ENCODE measurements around the gene NINJ2. TPM values are rescaled to one million over a fixed set of nuclear protein-coding genes. Genes with fewer than 3 reads are reported as not detected.

NINJ2 gene
- total RNA-seq, 4 donors from 2014 or later = 7.6 to 20.9 (median 12.6) TPM

- DNase-seq (ENCODE audit: low spot score in 2 of 2) = no peak
- Histone ChIP-seq H3K36me3 (no peaks in the 10 kb centered on the region), H3K9me3 (no peaks in the 10 kb centered on the region), H3K27me3 (peaks cover 15% of the 10 kb centered on the region), H3K4me3 (no peak overlapping the region), H3K4me1 (peaks cover 35% of the 10 kb centered on the region), H3K27ac (no peak overlapping the region)
- TF ChIP-seq EP300 (IDR thresholded peaks at IDR 0.05) = no peak
- no peak for TF ChIP-seq POLR2AphosphoS5 (IDR thresholded peaks at IDR 0.05)
- no peak for TF ChIP-seq POLR2A (IDR thresholded peaks at IDR 0.05)
- no peak for TF ChIP-seq CTCF (IDR thresholded peaks at IDR 0.05)
- 74% methylated on average over 13 of the region's 13 CpGs for WGBS
Measured at GRCh38 chr12:547883-548470, 115.3 kb downstream of the NINJ2 start.

- peaks cover 32% of the 10 kb centered on the region for H3K4me1 ChIP-seq
- H3K9me3 ChIP-seq = no peaks in the 10 kb centered on the region
- no peaks in the 10 kb centered on the region for H3K36me3 ChIP-seq
- H3K27me3 ChIP-seq = peaks cover 15% of the 10 kb centered on the region
- H3K4me3 ChIP-seq = no peak overlapping the region
- no peak for DNase-seq (ENCODE audit: low spot score in 2 of 2)
- no peak overlapping the region for H3K27ac ChIP-seq
- WGBS = 18% methylated on average over 34 of the region's 44 CpGs
- TF ChIP-seq CTCF (IDR thresholded peaks at IDR 0.05) (peak; percentile 94 to 98), EP300 (IDR thresholded peaks at IDR 0.05) (no peak)
Measured at GRCh38 chr12:546920-547845, 116.1 kb downstream of the NINJ2 start.

GRCh38 chr12:546265-546919, 116.9 kb downstream of the NINJ2 start:
- Histone ChIP-seq H3K27me3 (peaks cover 15% of the 10 kb centered on the region), H3K4me1 (peaks cover 31% of the 10 kb centered on the region), H3K36me3 (no peaks in the 10 kb centered on the region), H3K9me3 (no peaks in the 10 kb centered on the region), H3K4me3 (no peak overlapping the region), H3K27ac (no peak overlapping the region)
- no peak for DNase-seq (ENCODE audit: low spot score in 2 of 2)
- 82% methylated on average over 38 of the region's 41 CpGs for WGBS
- TF ChIP-seq EP300 (IDR thresholded peaks at IDR 0.05) (no peak), POLR2A (IDR thresholded peaks at IDR 0.05) (no peak), POLR2AphosphoS5 (IDR thresholded peaks at IDR 0.05) (no peak), CTCF (IDR thresholded peaks at IDR 0.05) (no peak)

- Histone ChIP-seq H3K9me3 (no peaks in the 10 kb centered on the region), H3K4me1 (peaks cover 32% of the 10 kb centered on the region), H3K27ac (no peak overlapping the region), H3K27me3 (peaks cover 15% of the 10 kb centered on the region), H3K4me3 (no peak overlapping the region), H3K36me3 (no peaks in the 10 kb centered on the region)
- TF ChIP-seq EP300 (IDR thresholded peaks at IDR 0.05) = no peak
- WGBS = 78% methylated on average over 6 of the region's 6 CpGs
- no peak for DNase-seq (ENCODE audit: low spot score in 2 of 2)
Measured at GRCh38 chr12:545835-546234, 117.4 kb downstream of the NINJ2 start.

- no peak for DNase-seq (ENCODE audit: low spot score in 2 of 2)
- Histone ChIP-seq H3K9me3 (no peaks in the 10 kb centered on the region), H3K27ac (no peak overlapping the region), H3K4me1 (peaks cover 39% of the 10 kb centered on the region), H3K36me3 (no peaks in the 10 kb centered on the region), H3K27me3 (peaks cover 15% of the 10 kb centered on the region), H3K4me3 (no peak overlapping the region)
- 83% methylated on average over 9 of the region's 9 CpGs for WGBS
- TF ChIP-seq EP300 (IDR thresholded peaks at IDR 0.05) (no peak), CTCF (IDR thresholded peaks at IDR 0.05) (no peak), POLR2A (IDR thresholded peaks at IDR 0.05) (no peak), POLR2AphosphoS5 (IDR thresholded peaks at IDR 0.05) (no peak)
Measured at GRCh38 chr12:544941-545635, 118.2 kb downstream of the NINJ2 start.
